GM21423 (cell line): Measurements from ENCODE around the gene FAM171A1.
"Not testable (repeated sequence)": the region's sequence is repeated elsewhere in the genome, so short reads cannot be mapped to it uniquely, and the experiment has no call there.

Experiments used
- ATAC-seq: cut with Tn5 transposase; IDR thresholded peaks from one replicate; pipeline ENCODE4 v1.9.1; 2021; ENCODE audit warnings: mild to moderate bottlenecking, moderate library complexity; ENCODE audit not compliant: unreplicated experiment

FAM171A1 gene

DNA sequence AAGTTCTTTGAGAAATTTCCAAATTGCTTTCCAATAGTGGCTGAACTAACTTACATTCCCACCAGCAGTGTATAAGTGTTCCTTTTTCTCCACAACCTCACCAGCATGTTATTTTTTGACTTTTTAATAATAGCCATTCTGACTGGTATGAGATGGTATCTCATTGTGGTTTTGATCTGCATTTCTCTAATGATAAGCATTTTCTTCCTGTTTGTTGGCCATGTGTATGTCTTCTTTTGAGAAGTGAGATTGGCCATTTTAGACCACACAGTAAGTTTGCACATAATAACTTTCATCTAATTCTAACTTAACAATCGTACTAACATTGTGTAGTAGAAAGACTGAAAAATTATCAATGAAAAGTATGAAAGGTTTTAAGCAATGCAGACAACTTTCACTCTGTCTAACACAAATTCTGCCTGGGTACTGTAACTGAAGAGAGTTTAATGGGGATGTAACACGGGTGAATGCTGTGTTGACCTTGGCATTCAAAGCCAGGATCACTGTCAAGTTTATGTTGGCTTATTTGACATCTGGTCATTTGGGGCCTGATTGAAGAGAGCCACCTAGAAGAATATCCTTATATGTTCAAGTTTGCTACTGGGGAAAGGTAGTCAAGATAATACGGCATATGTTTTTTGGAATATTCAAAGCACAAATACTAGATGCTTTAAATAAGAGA is 50.4 kb downstream of the FAM171A1 start:
- ATAC-seq = no peak

DNA sequence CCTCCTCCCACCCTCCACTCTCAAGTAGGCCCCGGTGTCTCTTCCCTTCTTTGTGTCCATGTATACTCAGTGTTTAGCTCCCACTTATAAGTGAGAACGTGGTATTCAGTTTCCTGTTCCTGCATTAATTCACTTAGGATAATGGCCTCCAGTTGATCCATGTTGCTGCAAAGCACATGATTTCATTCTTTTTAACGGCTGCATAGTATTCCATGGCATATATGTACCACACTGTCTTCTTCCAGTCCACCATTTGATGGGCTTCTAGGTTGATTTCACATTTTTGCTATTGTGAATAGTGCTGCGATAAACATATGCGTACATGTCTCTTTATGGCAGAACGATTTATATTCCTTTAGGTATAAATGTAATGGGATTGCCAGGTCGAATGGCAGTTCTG is 51.0 kb downstream of the FAM171A1 start:
- no peak for ATAC-seq

DNA sequence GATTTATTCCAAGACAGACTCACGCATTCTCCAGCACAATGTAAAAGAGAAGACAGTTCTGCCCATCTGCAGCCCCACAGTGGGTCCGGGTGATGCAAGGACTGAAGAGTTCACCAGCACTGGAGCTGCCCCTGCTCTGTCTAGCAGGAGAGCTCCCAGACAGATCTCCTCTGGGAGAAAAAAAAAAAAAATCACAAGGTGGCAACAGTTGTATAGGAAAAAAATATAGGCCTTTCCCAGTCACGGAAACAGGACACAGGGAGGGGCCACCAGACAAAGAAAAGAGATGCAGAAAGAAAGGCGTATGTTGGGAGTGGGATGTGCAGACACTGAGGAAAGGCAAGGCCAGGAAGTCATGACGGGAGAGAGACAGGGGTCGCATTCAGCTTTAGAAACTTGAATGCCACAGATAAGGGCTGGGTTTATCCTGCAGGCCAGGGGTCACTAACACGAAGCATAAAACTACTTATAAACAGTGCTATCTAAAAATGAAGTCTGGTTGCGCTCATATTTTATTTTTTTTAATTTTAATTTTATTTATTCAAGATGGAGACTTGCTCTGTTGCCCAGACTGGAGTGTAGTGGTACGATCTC is 54.1 kb downstream of the FAM171A1 start:
- no peak for ATAC-seq

DNA sequence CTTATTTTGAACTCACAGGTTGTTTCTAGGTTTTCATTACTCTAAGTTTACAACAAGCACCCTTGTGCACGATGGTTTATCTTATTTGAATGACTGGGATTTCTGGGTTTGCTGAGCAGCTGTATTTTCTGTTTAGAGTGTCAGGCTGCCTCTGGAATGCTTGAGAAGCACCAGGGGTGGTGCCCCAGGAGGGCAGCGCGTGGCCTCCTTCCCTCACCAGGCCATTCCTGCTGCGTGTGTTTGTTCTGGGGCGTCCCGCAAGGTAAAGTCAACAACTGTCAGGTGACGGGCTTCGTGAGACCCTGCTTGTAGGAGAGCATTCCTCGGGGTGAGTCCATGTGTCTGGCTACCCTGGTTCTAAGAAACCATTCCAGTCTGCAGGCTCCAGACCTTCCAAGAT is 54.9 kb downstream of the FAM171A1 start:
- no peak for ATAC-seq

GRCh38 chr10:15315286-15315685 is 55.8 kb downstream of the FAM171A1 start:
- no peak for ATAC-seq

GRCh38 chr10:15314482-15315045 is 56.5 kb downstream of the FAM171A1 start:
- ATAC-seq = no peak

- ATAC-seq = no peak
Measured at GRCh38 chr10:15313843-15314242, 57.2 kb downstream of the FAM171A1 start.

- no peak for ATAC-seq
Measured at GRCh38 chr10:15313047-15313446, 58.0 kb downstream of the FAM171A1 start.

GRCh38 chr10:15311569-15312280 is 59.4 kb downstream of the FAM171A1 start:
- no peak for ATAC-seq

DNA sequence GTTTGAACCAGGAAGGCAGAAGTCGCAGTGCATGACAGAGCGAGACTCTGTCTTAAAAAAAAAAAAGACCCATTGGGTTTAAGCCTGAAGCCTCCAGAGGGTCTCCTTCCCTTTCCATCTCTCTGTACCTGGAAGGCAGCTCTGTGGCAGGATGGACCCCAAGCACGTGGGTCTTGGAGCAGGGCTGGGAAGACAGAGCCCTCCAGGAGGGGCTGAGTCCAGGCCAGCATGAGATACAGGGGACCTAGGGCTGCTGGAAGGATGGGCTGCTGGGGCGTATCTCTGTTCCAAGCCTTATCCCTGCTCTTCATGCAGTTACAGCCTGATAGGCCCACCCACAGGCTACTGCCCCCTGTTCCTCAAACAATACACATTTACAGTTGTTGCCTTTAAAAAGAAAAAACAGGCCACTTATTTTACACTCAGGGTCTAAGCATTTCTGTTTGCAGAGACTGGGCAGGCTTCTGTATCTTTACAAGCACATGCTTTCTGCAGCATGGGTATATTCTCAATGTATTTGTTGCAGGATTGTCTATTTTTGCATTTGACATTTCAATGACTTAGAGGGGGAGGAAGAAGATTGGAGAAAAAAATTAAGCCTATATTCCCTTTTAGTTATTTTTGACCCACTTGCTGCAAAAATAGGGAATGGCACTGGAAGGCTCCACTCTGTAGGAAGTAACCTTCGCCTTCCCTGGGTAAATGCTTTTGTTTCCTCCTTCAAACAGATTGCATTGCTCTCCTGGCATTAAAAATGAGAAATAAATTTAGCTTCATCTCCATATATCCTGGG is 60.1 kb downstream of the FAM171A1 start:
- ATAC-seq = no peak

- no peak for ATAC-seq
Measured at GRCh38 chr10:15309221-15309620, 61.9 kb downstream of the FAM171A1 start.

- no peak for ATAC-seq
Measured at GRCh38 chr10:15306735-15307280, 64.3 kb downstream of the FAM171A1 start.

DNA sequence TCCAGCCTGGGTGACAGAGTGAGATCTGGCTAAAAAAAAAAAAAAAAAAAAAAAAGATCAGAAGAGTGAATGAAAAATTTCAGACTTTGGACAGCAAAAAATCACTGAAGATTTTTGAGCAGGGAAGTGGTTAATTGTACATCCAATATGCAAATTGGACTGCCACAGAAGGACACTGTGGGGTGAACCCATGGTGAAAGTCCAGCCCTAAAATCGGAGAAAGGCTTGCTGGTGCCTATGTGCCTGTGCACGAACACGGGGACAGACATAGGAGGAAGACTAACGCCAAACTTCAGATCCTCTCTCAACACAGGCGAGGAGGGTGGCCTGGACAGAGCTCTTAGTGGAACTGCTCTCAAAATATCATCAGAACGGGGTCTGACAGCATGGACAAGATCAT is 65.5 kb downstream of the FAM171A1 start:
- ATAC-seq = no peak

- ATAC-seq = no peak
Measured at GRCh38 chr10:15305161-15305560, 65.9 kb downstream of the FAM171A1 start.

DNA sequence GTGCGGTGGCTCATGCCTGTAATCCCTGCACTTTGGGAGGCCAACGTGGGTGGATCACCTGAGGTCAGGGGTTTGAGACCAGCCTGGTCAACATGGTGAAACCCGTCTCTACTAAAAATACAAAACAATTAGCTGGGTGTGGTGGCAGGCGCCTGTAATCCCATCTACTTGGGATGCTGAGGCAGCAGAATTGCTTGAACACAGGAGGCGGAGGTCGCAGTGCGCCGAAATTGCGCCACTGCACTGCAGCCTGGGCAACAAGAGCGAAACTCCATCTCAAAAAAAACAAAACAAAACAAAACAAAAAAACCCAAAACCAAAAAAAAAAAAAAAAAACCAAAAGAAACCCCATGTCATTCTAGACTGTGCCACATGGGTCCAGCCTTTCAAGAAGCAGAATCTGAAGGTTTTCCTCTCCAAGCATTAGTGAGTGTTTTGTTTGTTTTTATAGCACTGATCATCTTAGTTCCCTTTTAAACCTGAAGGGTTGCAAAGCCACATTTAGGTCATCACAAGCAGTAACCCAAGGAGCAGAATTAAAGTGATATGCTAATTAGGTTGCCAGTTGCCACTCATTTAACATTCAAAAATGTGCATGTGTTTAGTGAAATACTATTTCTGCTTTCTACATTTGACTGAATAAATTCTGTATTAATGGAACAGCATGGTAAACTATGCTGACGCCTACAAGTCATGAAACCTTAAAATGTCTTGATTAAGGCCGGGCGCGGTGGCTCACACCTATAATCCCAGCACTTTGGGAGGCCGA is 68.7 kb downstream of the FAM171A1 start:
- ATAC-seq = not testable (repeated sequence)

- no peak for ATAC-seq
Measured at GRCh38 chr10:15300697-15301096, 70.4 kb downstream of the FAM171A1 start.

- ATAC-seq = no peak
Measured at GRCh38 chr10:15300145-15300544, 70.9 kb downstream of the FAM171A1 start.

DNA sequence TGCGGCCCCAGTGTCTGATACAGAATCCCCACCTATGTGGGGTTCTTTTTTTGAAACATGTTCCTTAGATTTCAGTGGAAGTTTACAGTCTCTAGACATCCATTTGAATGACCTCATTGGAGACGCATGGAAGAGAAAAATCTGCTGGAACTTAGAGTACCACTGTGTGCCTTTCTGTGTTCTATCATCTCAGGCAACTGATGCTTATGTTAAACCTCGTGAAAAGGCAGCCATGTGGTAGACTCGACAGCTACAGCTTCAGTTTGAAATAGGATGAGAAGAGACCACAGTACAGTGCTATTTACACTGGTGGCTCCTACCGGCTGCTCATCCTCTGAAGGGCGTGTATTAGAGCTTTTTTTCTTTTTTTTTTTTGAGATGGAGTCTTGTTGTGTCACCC is 74.4 kb downstream of the FAM171A1 start:
- no peak for ATAC-seq

DNA sequence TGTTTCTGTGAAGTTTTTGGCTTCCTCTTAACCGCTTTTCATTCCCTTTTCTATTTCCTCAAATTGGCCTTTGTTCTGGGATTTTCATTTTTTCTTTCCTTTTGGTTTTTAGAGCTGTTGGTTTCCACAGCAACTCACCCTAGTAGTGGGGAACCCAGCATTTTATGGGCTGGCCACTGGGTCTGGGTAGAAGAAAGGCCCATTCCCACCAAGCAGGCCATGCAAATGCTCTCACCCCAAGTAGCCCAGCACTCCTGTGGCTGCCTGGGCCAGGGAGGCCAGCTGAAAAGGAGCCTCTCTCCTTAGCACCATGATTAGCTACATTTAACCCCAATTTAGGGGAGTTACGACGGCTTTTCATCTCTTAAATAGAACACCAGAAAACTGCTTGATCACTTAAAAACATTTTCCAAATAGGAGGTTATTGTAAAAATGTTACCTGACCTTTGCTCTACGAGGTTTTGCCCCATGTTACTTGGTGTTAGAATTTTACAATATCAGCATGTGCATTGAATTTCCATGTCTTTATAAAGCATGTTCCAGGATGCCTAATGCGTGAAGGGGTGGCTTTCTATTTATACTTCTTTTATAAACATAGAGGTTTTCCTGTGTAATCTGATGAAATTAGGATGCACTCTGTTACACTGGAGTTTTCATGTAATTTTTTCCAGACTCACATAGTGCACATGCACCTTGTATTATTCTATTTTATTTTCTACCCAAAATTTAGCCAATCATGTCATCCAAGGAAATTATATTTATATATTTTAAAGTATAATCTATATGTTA is 75.4 kb downstream of the FAM171A1 start:
- no peak for ATAC-seq
